Stomach (tissue), 9 donors: ENCODE measurements around the gene SLC2A8. TPM values are rescaled to one million over a fixed set of nuclear protein-coding genes. Genes with fewer than 3 reads are reported as not detected.

Source experiments
- DNase-seq, 2 donors: peaks; one replicate each; pipeline versions ENCODE4 v3.0.0 to v3.0.0-alpha.2; 2013 to 2019
- H3K27ac ChIP-seq, 5 donors: fragments of 200-600 bp in 4 of 5; sonication (generic) in 4 of 5; one replicate each; pipeline ENCODE4 v1.5.1; 2013 to 2019; ENCODE audit warnings: mild to moderate bottlenecking in 1 of 5, moderate library complexity in 1 of 5
- H3K27me3 ChIP-seq, 3 donors: fragments of 200-600 bp; sonication (generic); one replicate each; pipeline ENCODE4 v1.5.1; 2017 to 2019; ENCODE audit warnings: mixed run types in 1 of 3
- H3K36me3 ChIP-seq, 4 donors: fragments of 200-600 bp; sonication (generic); 1 replicate in 3 of 4; 2 replicates in 1 of 4; pipeline ENCODE4 v1.5.1; 2016 to 2019
- H3K4me1 ChIP-seq, 4 donors: fragments of 200-600 bp; sonication (generic); one replicate each; pipeline ENCODE4 v1.5.1; 2016 to 2019
- H3K4me3 ChIP-seq, 4 donors: fragments of 200-600 bp; sonication (generic) in 3 of 4; one replicate each; pipeline ENCODE4 v1.5.1; 2016 to 2019; ENCODE audit warnings: mild to moderate bottlenecking in 1 of 4
- H3K9me3 ChIP-seq, 4 donors: fragments of 200-600 bp; sonication (generic); one replicate each; pipeline ENCODE4 v1.5.1; 2016 to 2019
- EP300 ChIP-seq: sonication (generic); formaldehyde crosslinking; IDR thresholded peaks from one replicate; pipeline ENCODE4 v1.6.1; 2017; ENCODE audit warnings: antibody characterized with exemption
- POLR2A ChIP-seq, 4 donors: fragments of 450-650 bp; IDR thresholded peaks; one replicate each; pipeline ENCODE4 v1.6.1; 2016; ENCODE audit warnings: antibody characterized with exemption in 4 of 4, control low read depth in 2 of 4, mild to moderate bottlenecking in 1 of 4, moderate library complexity in 1 of 4
- POLR2AphosphoS5 ChIP-seq, 3 donors: sonication (generic); formaldehyde crosslinking; IDR thresholded peaks; one replicate each; pipeline ENCODE4 v1.6.1; 2016; ENCODE audit warnings: antibody characterized with exemption in 3 of 3
- WGBS, 5 donors: extraction: QIAGEN DNeasy Blood & Tissue Kit in 3 of 5; methylation state at CpG; one replicate each; pipeline versions ENCODE4 v1.1.5 to v1.1.7; 2013 to 2018; 5-methylcytosine and 5-hydroxymethylcytosine counted together
- intact Hi-C: fragments of 100-400 bp; cut with DNase I; formaldehyde crosslinking; loops from one replicate; pipeline ENCODE4 v1.15.1; 2023; ENCODE audit warnings: low total_unique reads
- polyA plus RNA-seq, 3 donors: library from polyadenylated mRNA; stranded (reverse); fragments of 200-250 nt; gene quantifications; one replicate each; pipeline ENCODE4 v1.2.3, GENCODE V29; 2013
- total RNA-seq, 5 donors: library from RNA; depleted of rRNA; stranded (reverse); fragments of >200 nt; gene quantifications; one replicate each; pipeline versions ENCODE4 v1.1.0 to v1.2.3, GENCODE V29; 2014 to 2016
- TF ChIP-seq, protein P1 (sequence below), 7 experiments: fragments of 450-650 bp in 4 of 7; fragments of 200-600 bp in 3 of 7; sonication (generic) in 3 of 7; IDR thresholded peaks; one replicate each; pipeline ENCODE4 v1.5.1; 2016 to 2019; ENCODE audit warnings: antibody characterized with exemption in 7 of 7, control low read depth in 2 of 7, mild to moderate bottlenecking in 1 of 7
- donor health status: healthy with polysubstance abuse.
- donor health status: Bipolar disorder and iron deficiency.
- donor health status: healthy.

Gene SLC2A8
- total and polyA plus RNA-seq, 8 donors = 4.7 to 36.2 (median 18.0) TPM

DNA sequence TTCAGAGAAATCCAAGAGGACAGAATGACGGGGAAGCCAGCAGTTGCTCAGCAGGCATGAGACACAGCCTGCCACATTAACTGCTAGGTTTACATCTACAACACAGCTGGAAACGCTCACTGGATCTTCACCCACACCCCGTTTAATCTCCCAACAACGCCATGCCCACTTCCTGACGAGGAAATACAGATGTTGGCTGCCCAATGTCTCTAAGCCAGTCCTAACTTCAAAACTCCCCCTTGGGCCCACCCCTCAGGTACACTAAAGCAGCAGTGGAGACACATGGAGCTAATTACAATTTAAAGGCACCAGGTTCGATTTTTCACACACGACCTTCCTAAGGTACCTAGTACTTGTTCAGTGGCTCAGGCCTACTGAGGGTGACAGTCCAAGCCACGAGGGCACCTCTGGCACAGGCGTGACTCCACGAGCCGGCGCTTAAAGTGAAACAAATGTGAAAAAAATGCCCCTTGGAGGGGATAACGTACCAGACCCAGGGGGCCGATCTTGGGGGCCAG is 53.3 kb downstream of the SLC2A8 start:
- Histone ChIP-seq H3K4me1 (peaks cover 38 to 63% (median 49%) of the 10 kb centered on the region in 4 donors), H3K9me3 (no peaks in the 10 kb centered on the region), H3K4me3 (peak overlapping the region; percentile 69 to 91 (median 82)), H3K27ac (peak overlapping the region; percentile 82 to 97 (median 93)), H3K27me3 (no peaks in the 10 kb centered on the region), H3K36me3 (peaks cover 44 to 58% (median 51%) of the 10 kb centered on the region in 4 donors)
- DNase-seq = peak; percentile 29 to 53
- TF ChIP-seq POLR2AphosphoS5 (IDR thresholded peaks at IDR 0.05) (no peak), POLR2A (IDR thresholded peaks at IDR 0.05) (no peak), EP300 (no peak)
- TF ChIP-seq, protein P1, sequence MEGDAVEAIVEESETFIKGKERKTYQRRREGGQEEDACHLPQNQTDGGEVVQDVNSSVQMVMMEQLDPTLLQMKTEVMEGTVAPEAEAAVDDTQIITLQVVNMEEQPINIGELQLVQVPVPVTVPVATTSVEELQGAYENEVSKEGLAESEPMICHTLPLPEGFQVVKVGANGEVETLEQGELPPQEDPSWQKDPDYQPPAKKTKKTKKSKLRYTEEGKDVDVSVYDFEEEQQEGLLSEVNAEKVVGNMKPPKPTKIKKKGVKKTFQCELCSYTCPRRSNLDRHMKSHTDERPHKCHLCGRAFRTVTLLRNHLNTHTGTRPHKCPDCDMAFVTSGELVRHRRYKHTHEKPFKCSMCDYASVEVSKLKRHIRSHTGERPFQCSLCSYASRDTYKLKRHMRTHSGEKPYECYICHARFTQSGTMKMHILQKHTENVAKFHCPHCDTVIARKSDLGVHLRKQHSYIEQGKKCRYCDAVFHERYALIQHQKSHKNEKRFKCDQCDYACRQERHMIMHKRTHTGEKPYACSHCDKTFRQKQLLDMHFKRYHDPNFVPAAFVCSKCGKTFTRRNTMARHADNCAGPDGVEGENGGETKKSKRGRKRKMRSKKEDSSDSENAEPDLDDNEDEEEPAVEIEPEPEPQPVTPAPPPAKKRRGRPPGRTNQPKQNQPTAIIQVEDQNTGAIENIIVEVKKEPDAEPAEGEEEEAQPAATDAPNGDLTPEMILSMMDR (IDR thresholded peaks at IDR 0.05) = no peak
- intact Hi-C loops = no loop called here
- 1 to 4% (median 2%) methylated on average over 8 to 14 of the region's 14 CpGs for WGBS, 5 donors

DNA sequence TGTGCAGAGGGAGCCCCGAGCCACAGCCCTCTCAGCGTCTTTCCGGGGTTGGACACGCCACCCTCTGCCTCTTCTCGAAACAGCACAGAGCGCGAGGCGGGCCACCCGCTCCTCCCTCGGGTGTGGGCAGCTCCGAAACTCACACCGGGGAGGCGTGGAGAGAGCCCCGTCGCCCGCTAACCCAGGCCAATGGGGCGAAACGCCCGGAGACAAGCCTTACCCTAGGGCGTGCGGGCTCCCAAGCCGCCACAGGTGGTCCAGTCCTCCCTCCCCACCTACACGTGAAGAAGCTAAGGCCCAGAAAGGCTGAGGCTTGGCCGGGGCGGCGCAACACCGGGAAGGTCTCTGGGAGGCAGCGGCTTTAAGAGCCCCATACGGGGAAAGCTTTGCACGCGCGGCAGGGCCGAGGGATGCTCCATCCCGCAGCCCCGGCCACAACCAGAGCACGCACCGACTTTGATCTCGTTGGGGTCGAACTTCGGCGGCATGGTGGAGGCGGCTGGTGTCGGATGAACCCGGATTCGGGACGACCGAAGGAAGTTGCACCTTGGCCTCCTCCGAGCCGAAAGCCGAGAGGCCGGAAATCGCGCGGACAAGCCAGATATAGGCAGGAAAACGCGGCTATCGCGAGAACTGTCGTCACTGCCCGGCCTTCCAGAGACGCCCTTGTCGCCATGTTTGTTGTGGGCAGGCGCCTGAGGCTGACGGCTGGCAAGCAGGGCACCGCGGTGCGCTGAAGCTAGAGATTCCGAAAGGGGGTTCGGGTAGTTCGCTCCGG is 54.0 kb downstream of the SLC2A8 start, which contains the start of the genes LRSAM1 and RPL12:
TSS of gene LRSAM1 (plus strand) at position 681 of the 778 bp plus-strand sequence. CDS start 3,018 bp downstream, outside the sequence.
TSS of gene RPL12 (minus strand) at position 577 of the 778 bp plus-strand sequence. CDS start at position 488, 89 bp downstream.
- intact Hi-C loops = no loop called here
- Histone ChIP-seq H3K4me1 (peaks cover 39 to 64% (median 53%) of the 10 kb centered on the region in 4 donors), H3K9me3 (no peaks in the 10 kb centered on the region), H3K27me3 (no peaks in the 10 kb centered on the region), H3K27ac (peak within 1 kb of the TSS; percentile 82 to 97 (median 93)), H3K4me3 (peak within 1 kb of the TSS; percentile 69 to 91 (median 82)), H3K36me3 (peaks cover 37 to 55% (median 46%) of the 10 kb centered on the region in 4 donors)
- peak; percentile 98 for DNase-seq
- TF ChIP-seq EP300 (no peak), POLR2AphosphoS5 (IDR thresholded peaks at IDR 0.05) (peak; percentile 99 to 100 (median 100)), POLR2A (IDR thresholded peaks at IDR 0.05) (peak in 2 of 4 donors; percentile 97 to 99)
- TF ChIP-seq, protein P1 (IDR thresholded peaks at IDR 0.05) = no peak
- WGBS, 5 donors = 0 to 4% (median 1%) methylated on average over 20 to 71 of the region's 71 CpGs

DNA sequence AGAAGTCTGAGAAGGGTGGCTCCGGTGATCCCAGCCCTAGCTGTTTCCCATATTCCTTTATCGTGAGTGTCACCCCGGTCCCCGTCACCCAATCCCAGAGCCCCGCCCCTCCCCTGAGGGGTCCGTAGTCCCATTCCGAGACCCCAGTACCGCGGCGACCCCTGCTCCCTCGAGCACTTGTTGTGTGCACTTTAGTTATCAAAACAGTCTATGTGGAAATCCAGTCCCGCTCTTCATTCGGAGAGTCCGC is 54.6 kb downstream of the SLC2A8 start:
- 0 to 2% (median 0%) methylated on average over 12 to 14 of the region's 14 CpGs for WGBS, 5 donors
- peaks cover 32 to 54% (median 42%) of the 10 kb centered on the region in 4 donors for H3K36me3 ChIP-seq
- H3K4me1 ChIP-seq = peaks cover 39 to 61% (median 53%) of the 10 kb centered on the region in 4 donors

More for the DNA sequence above, 54.6 kb downstream of the SLC2A8 start:
- DNase-seq = no peak
- no peaks in the 10 kb centered on the region for H3K9me3 ChIP-seq
- intact Hi-C loops = no loop called here
- TF ChIP-seq POLR2AphosphoS5 (IDR thresholded peaks at IDR 0.05) (no peak), EP300 (no peak), POLR2A (IDR thresholded peaks at IDR 0.05) (no peak)
- TF ChIP-seq, protein P1 (IDR thresholded peaks at IDR 0.05) = no peak
- peak overlapping the region; percentile 69 to 91 (median 82) for H3K4me3 ChIP-seq
- H3K27ac ChIP-seq = peak overlapping the region; percentile 82 to 97 (median 93)
- H3K27me3 ChIP-seq = no peaks in the 10 kb centered on the region
